GM12874 (cell line): ENCODE data around the gene FOXJ3.

ENCODE experiments used
- CTCF ChIP-seq: IDR thresholded peaks from 2 replicates; pipeline ENCODE4 v1.5.1; 2011; ENCODE audit warnings: low read depth, mild to moderate bottlenecking, control low read depth, low read length, moderate library complexity; ENCODE audit not compliant: insufficient read depth

The FOXJ3 gene

DNA sequence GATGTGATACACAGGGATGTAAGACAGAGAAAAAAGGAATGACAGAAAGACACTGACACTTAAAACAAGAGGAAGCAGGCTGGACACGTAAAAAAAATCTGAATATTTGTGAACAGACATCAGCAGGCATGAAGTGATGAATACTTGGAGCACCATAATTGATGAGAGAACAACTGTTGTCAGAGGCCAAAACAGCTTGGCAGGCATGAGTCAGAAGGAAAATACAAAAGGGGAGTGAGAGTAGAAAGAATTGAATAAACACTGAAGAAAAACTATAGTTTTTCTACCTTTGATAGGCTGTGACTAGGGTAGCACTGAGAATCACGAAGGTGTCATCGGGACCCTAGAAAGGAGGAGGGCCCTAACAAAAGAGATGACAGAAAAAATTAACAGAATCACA, 148.9 kb downstream of the FOXJ3 start:
- TF ChIP-seq CTCF: no peak

- TF ChIP-seq CTCF: no peak
Observed at GRCh38 chr1:42184616-42185015, 150.4 kb downstream of the FOXJ3 start.

DNA sequence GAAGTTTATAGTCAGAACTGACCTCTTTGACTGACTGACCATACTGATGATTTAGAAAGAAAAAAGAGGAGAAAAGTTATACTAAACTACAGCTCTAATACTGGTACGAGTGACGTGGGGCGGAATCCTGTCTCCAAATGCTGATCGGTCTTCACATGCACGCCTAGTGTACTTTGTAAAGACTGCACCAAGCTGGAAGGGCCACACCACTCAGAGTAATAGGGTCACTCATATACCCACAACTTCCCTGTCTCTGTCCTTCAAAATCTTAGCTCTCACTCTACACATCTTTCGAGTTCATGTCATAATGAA, 151.1 kb downstream of the FOXJ3 start:
- TF ChIP-seq CTCF: no peak

GRCh38 chr1:42183210-42183956, 151.7 kb downstream of the FOXJ3 start:
- no peak for TF ChIP-seq CTCF

- TF ChIP-seq CTCF: no peak
Observed at GRCh38 chr1:42181687-42182086, 153.3 kb downstream of the FOXJ3 start.

GRCh38 chr1:42179900-42180329, 155.1 kb downstream of the FOXJ3 start:
- no peak for TF ChIP-seq CTCF

- TF ChIP-seq CTCF: no peak
Observed at GRCh38 chr1:42179275-42179674, 155.8 kb downstream of the FOXJ3 start.
